Thyroid gland (tissue), 4 donors: ENCODE measurements around the gene BCAS3. TPM values are rescaled to one million over a fixed set of nuclear protein-coding genes. Genes with fewer than 3 reads are reported as not detected.
A peak's percentile ranks its signal among the peaks of the same experiment; 100 is the strongest.

Experiments used
- DNase-seq, 2 donors: peaks; one replicate each; pipeline ENCODE4 v3.0.0-alpha.2; 2019
- H3K27ac ChIP-seq, 3 donors: fragments of 200-600 bp; sonication (generic); 1 replicate in 2 of 3; 2 replicates in 1 of 3; pipeline ENCODE4 v1.5.1; 2016 to 2019; ENCODE audit warnings: mild to moderate bottlenecking in 1 of 3, moderate library complexity in 1 of 3
- H3K27me3 ChIP-seq: fragments of 200-600 bp; sonication (generic); one replicate; pipeline ENCODE4 v1.5.1; 2019
- H3K36me3 ChIP-seq, 2 donors: fragments of 200-600 bp; sonication (generic); one replicate each; pipeline ENCODE4 v1.5.1; 2016 to 2019
- H3K4me1 ChIP-seq, 2 donors: fragments of 200-600 bp; sonication (generic); one replicate each; pipeline ENCODE4 v1.5.1; 2017 to 2019
- H3K4me3 ChIP-seq, 3 donors: fragments of 200-600 bp; sonication (generic); replicated peaks in 1 of 3; 1 replicate in 2 of 3; 2 replicates in 1 of 3; pipeline ENCODE4 v1.5.1; 2016; ENCODE audit warnings: mild to moderate bottlenecking in 1 of 3
- H3K9me3 ChIP-seq: fragments of 200-600 bp; sonication (generic); one replicate; pipeline ENCODE4 v1.5.1; 2017
- POLR2A ChIP-seq, 2 donors: fragments of 450-650 bp; IDR thresholded peaks; one replicate each; pipeline ENCODE4 v1.6.1; 2017; ENCODE audit warnings: antibody characterized with exemption in 2 of 2, mild to moderate bottlenecking in 2 of 2, moderate library complexity in 1 of 2
- WGBS, 2 donors: methylation state at CpG; one replicate each; pipeline ENCODE4 v1.1.5; 2017; 5-methylcytosine and 5-hydroxymethylcytosine counted together
- intact Hi-C: fragments of 100-400 bp; cut with DNase I; formaldehyde crosslinking; loops from one replicate; pipeline ENCODE4 v1.15.1; 2023
- total RNA-seq, 4 donors: library from RNA; depleted of rRNA; stranded (reverse); fragments of >200 nt; gene quantifications; one replicate each; pipeline ENCODE4 v1.2.3, GENCODE V29; 2016
- TF ChIP-seq, protein P1 (sequence below), 6 experiments: fragments of 200-600 bp in 3 of 6; fragments of 450-650 bp in 3 of 6; sonication (generic) in 3 of 6; IDR thresholded peaks; one replicate each; pipeline ENCODE4 v1.5.1; 2016 to 2019; ENCODE audit warnings: antibody characterized with exemption in 6 of 6, mild to moderate bottlenecking in 2 of 6, inconsistent platforms in 1 of 6, moderate library complexity in 1 of 6

The BCAS3 gene
- total RNA-seq, 4 donors from 2014 or later = 41.8 to 78.7 (median 51.6) TPM

DNA sequence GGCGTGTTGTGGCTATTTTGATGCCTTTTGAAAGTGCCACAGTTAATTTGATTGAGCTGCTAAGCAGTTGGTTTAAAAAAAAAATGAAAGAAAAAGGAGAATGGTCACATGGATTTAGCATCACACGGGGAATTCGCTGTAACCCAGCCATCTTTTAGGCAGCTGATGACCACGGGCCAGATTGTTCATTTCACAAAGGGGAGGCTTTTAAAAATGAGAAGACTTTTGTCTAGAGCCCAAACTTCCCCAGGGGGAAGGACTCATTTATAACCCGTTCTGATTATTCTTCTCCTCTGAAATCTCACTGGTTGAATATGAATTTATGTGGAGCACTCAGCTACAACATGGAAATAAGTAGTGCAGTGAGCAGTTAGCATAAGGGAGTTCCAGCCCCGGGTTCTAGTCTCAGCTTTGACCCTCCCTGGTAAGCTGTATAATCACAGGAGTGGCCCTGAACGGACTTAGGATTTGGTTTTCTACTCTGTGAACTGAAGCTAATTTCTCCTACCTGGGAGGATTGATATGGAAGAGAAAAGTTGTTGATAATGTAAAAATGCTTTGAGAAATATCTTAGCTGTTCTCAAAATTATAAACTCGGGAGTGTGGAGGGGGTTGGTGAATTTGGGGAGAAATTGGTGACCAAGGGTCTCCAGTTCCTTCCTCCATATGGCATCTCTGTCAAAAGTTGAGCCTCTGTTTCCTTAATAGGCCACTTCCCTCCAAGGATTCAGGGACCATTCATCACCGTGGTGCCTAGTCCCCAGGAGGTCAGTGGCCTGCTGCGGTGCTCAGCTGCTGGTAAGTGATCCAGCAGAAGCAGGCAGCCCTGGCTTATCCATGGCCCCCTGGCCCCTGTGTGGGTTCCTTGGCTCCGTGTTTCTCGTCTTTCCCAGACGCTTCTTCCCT lies 645.6 kb downstream of the BCAS3 start:
- peak overlapping the region in 2 of 3 donors; percentile 5 to 52 for H3K27ac ChIP-seq
- 77 to 78% methylated on average over 13 of the region's 13 CpGs for WGBS, 2 donors
- no peak for DNase-seq
- H3K9me3 ChIP-seq = no peaks in the 10 kb centered on the region
- no peak for TF ChIP-seq POLR2A (IDR thresholded peaks at IDR 0.05)
- TF ChIP-seq, protein P1, sequence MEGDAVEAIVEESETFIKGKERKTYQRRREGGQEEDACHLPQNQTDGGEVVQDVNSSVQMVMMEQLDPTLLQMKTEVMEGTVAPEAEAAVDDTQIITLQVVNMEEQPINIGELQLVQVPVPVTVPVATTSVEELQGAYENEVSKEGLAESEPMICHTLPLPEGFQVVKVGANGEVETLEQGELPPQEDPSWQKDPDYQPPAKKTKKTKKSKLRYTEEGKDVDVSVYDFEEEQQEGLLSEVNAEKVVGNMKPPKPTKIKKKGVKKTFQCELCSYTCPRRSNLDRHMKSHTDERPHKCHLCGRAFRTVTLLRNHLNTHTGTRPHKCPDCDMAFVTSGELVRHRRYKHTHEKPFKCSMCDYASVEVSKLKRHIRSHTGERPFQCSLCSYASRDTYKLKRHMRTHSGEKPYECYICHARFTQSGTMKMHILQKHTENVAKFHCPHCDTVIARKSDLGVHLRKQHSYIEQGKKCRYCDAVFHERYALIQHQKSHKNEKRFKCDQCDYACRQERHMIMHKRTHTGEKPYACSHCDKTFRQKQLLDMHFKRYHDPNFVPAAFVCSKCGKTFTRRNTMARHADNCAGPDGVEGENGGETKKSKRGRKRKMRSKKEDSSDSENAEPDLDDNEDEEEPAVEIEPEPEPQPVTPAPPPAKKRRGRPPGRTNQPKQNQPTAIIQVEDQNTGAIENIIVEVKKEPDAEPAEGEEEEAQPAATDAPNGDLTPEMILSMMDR (IDR thresholded peaks at IDR 0.05) = no peak
- H3K36me3 ChIP-seq = no peaks in the 10 kb centered on the region
- intact Hi-C loops = no loop called here
- peaks cover 0 to 5% of the 10 kb centered on the region in 2 donors for H3K4me1 ChIP-seq
- H3K27me3 ChIP-seq = no peaks in the 10 kb centered on the region
- H3K4me3 ChIP-seq = no peak overlapping the region

DNA sequence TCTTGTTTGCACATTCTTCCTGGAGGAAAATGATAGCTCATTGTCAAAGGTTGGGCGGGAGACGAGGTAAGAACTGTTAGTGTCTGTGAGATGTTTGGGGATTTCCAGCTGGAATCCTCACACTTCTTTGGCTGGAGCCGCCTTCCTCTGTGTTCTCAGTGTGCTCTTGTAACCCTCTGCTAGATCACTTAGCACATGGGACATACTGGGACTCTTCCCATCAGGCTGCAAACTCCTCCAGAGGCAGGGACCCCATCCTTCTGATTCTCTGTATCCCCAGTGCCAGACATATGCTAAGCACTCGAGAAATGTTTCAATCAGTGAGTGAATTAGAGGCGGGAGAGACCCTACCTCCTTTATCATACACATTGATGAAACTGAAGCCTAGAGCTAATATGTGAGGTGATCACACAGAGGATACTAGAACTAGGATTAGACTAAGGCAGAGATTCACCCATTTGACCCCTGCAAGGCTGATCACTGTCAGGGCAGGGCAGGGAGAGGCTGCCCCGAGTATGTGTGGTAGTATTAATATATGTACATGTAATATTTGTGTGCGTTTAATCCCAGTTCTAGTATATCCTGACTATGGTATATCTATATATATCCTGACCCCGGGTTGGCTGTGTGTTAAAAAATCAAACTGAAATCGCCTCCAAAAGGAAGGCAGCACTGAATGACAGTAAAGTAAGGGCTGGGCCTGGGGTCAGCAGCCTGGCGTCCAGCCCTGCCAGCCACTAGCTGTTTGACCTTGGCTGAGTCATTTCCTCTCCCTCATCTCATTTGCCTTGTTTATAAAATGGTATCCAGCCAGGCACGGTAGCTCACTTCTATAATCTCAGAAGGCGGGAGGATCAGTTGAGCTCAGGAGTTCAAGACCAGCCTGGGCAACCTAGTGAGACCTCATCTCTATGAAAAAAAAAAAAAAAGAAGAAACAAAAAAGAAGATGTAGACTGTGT lies 646.5 kb downstream of the BCAS3 start:
- no peak for DNase-seq
- Histone ChIP-seq H3K4me3 (no peak overlapping the region), H3K4me1 (peaks cover 0 to 5% of the 10 kb centered on the region in 2 donors), H3K27ac (peak overlapping the region in 1 of 3 donors; percentile 52), H3K36me3 (no peaks in the 10 kb centered on the region), H3K27me3 (no peaks in the 10 kb centered on the region), H3K9me3 (no peaks in the 10 kb centered on the region)
- WGBS, 2 donors = 87 to 90% methylated on average over 11 to 12 of the region's 12 CpGs
- no peak for TF ChIP-seq POLR2A (IDR thresholded peaks at IDR 0.05)
- TF ChIP-seq, protein P1 (IDR thresholded peaks at IDR 0.05) = no peak
- intact Hi-C loops = no loop called here

DNA sequence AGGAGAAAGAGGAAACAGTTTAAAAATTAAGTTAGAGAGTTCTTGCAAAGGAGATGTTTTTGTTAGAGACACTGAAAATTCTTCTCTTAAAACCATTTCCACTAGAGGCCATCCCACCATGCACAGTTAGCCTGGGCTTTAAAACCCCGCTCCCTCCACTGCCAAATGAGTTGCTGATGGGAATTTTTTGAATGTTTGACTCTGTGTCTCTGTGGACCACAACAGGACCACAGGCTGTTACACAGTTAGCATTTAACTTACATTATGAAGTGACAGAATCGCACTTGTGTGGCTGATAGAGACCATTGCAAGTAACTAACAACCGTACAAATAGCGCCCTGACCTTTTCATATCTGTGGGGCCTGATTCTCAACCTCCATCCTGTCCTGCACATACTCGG lies 647.3 kb downstream of the BCAS3 start:
- intact Hi-C loops = no loop called here
- DNase-seq = no peak

DNA sequence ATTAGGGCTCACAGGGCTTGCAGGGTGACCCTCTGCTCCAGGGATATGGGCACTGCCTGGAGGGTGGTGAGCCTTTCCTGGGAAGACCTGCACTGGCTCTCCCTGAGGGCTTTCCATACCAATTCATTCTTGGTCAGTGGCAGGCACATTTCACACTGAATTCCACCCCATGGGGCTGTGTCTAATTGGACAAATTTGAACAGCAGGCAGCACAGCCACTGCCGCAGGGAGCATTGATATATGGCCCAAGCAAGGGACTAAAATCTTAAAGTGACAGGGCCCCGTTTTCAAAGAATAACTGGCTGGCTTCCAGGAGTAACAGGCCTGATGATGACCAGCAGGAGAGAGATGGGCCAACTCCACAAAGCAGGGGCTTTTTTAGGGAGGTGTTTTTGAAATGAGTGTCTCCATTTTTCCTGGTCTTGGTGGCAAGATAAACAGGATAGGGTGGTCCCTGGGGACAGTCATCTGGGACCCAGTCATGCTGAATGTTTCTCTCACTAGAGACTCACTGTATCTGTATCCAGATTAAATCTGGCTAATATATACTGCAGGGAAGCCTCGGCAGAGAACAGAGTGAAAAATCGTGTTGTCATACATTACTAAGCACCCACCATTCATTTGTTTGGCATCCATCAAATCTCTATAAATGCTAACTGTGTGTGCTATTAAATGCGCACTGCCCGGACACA lies 647.9 kb downstream of the BCAS3 start:
- 77 to 80% methylated on average over 6 of the region's 6 CpGs for WGBS, 2 donors
- Histone ChIP-seq H3K36me3 (no peaks in the 10 kb centered on the region), H3K27ac (no peak overlapping the region), H3K9me3 (no peaks in the 10 kb centered on the region), H3K4me3 (no peak overlapping the region), H3K4me1 (peaks cover 0 to 7% of the 10 kb centered on the region in 2 donors), H3K27me3 (no peaks in the 10 kb centered on the region)
- DNase-seq = no peak
- no peak for TF ChIP-seq POLR2A (IDR thresholded peaks at IDR 0.05)
- intact Hi-C loops = no loop called here

More for the DNA sequence above, 647.3 kb downstream of the BCAS3 start:
- Histone ChIP-seq H3K27me3 (no peaks in the 10 kb centered on the region), H3K9me3 (no peaks in the 10 kb centered on the region), H3K36me3 (no peaks in the 10 kb centered on the region), H3K4me3 (no peak overlapping the region), H3K27ac (no peak overlapping the region), H3K4me1 (peaks cover 0 to 5% of the 10 kb centered on the region in 2 donors)
- 88% methylated on average over 5 of the region's 5 CpGs for WGBS, 2 donors
- TF ChIP-seq POLR2A (IDR thresholded peaks at IDR 0.05) = no peak
- TF ChIP-seq, protein P1 (IDR thresholded peaks at IDR 0.05) = no peak

DNA sequence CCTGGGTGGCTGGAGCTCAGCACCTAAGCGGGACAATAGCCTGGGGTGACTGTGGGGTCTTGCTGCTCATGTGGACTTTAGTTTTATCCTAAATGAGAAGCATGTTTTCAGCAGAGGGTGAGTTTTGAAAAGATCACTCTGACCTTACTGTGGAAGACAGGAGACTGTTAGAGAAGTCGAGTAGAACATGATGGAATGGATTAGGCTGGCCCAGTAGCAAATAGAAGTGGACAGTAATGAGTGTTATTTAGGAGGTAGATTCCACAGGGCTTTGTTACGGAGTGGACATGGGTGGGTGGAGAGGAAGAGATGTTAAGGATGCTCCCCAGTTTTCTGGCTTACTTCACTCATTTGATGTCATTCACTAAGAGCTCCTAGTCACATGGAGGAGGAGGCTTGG lies 648.7 kb downstream of the BCAS3 start:
- 89 to 95% methylated on average over 3 of the region's 3 CpGs for WGBS, 2 donors
- no peak for DNase-seq
- no peaks in the 10 kb centered on the region for H3K36me3 ChIP-seq
- no peaks in the 10 kb centered on the region for H3K9me3 ChIP-seq
- TF ChIP-seq, protein P1 (IDR thresholded peaks at IDR 0.05) = no peak
- TF ChIP-seq POLR2A (IDR thresholded peaks at IDR 0.05) = no peak
- H3K4me1 ChIP-seq = peaks cover under 1 to 15% of the 10 kb centered on the region in 2 donors
- H3K27me3 ChIP-seq = no peaks in the 10 kb centered on the region
- H3K4me3 ChIP-seq = no peak overlapping the region
- intact Hi-C loops = no loop called here
- H3K27ac ChIP-seq = no peak overlapping the region
